ENCODE results near the gene SPON1.

SPON1 gene

DNA sequence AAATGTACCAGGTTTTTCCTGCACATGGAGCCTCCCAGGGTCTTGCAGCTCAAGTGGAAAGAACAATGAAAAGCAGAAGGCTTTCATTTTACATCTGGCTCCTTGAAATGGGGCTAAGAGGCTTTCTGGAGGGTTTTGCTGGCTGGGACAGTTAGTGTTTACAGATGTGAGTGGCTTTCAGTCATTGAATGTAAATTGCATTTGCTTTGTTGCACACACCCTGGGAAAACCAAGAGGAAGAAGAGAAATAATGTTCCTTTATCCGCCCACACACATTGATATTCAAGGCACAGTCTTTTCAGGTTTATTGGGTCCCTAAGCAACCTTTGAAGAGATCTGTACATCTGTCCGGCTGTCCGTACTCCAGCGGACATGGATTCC, 144.5 kb downstream of the SPON1 start:
- H3K4me1 ChIP-seq (ENCODE audit: insufficient read depth, insufficient read length): no peaks in the 10 kb centered on the region
- H3K27me3 ChIP-seq (ENCODE audit: insufficient read depth, insufficient read length): no peaks in the 10 kb centered on the region
- TF ChIP-seq SUZ12 (IDR thresholded peaks at IDR 0.05; ENCODE audit: extremely low read depth, insufficient read depth, insufficient read length) (no peak), ZNF274 (IDR thresholded peaks at IDR 0.05; ENCODE audit: low read depth, low read length) (no peak), YY1 (IDR thresholded peaks at IDR 0.05; ENCODE audit: insufficient read depth, insufficient read length) (no peak)
- H3K9me3 ChIP-seq (ENCODE audit: insufficient read depth, low read length): no peaks in the 10 kb centered on the region
- no peak overlapping the region for H3K9ac ChIP-seq (ENCODE audit: insufficient read length, low read depth)
- H3K36me3 ChIP-seq (ENCODE audit: insufficient read depth, insufficient read length, low read length): no peaks in the 10 kb centered on the region
- H3K4me3 ChIP-seq (ENCODE audit: insufficient read length, low read depth): no peak overlapping the region
- DNase-seq (ENCODE audit: low read depth, low spot score): no peak

DNA sequence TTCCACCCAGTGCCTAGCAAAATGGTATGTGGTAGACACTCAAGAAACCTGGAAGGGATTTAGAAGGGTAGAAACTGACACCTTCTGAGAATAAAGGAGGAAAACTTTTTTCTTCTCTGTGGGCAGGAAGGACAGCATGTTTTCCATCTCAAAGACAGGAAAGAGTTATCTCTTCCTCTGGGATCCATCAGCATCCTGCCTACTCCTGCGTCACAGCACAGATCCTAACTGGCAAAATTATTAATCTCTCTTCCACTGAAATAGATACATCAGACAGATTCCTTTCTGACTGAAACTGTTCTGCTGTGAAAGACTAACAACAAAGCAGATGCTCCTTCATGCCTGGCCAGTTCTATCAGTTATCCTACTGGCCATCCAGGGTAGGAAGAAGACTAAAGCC, 147.2 kb downstream of the SPON1 start:
- Histone ChIP-seq H3K4me3 (ENCODE audit: insufficient read length, low read depth) (no peak overlapping the region), H3K9me3 (ENCODE audit: insufficient read depth, low read length) (no peaks in the 10 kb centered on the region)
- no peak for DNase-seq (ENCODE audit: low read depth, low spot score)

DNA sequence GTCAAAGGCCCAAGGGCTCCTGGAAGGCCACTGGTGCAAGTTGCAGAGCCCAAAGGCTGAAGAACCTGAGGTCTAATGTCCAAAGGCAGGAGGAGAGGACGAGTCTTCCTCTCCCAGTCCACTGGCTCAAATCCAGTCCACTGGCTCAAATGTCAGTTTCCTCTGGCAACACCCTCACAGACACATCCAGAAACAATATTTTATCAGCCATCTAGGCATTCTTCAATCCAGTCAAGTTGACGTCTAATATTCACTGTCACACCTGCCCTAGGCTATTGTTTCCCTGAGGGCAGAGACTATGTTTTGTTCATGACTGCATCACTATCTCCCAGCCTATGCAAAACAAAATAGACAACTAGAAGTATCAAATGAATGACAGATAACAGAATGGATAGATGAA, 148.1 kb downstream of the SPON1 start:
- H3K4me3 ChIP-seq (ENCODE audit: insufficient read length, low read depth): no peak overlapping the region
- H3K9me3 ChIP-seq (ENCODE audit: insufficient read depth, low read length): no peaks in the 10 kb centered on the region
- no peak overlapping the region for H3K9ac ChIP-seq (ENCODE audit: insufficient read length, low read depth)
- H3K4me1 ChIP-seq (ENCODE audit: insufficient read depth, insufficient read length): no peaks in the 10 kb centered on the region
- H3K27me3 ChIP-seq (ENCODE audit: insufficient read depth, insufficient read length): no peaks in the 10 kb centered on the region
- no peaks in the 10 kb centered on the region for H3K36me3 ChIP-seq (ENCODE audit: insufficient read depth, insufficient read length, low read length)
- DNase-seq (ENCODE audit: low read depth, low spot score): no peak
- no peak for TF ChIP-seq ZNF274 (IDR thresholded peaks at IDR 0.05; ENCODE audit: low read depth, low read length)
- TF ChIP-seq YY1 (IDR thresholded peaks at IDR 0.05; ENCODE audit: insufficient read depth, insufficient read length): no peak
- TF ChIP-seq SUZ12 (IDR thresholded peaks at IDR 0.05; ENCODE audit: extremely low read depth, insufficient read depth, insufficient read length): no peak

More for the DNA sequence above, 147.2 kb downstream of the SPON1 start:
- TF ChIP-seq YY1 (IDR thresholded peaks at IDR 0.05; ENCODE audit: insufficient read depth, insufficient read length) (no peak), ZNF274 (IDR thresholded peaks at IDR 0.05; ENCODE audit: low read depth, low read length) (no peak), SUZ12 (IDR thresholded peaks at IDR 0.05; ENCODE audit: extremely low read depth, insufficient read depth, insufficient read length) (no peak)
- Histone ChIP-seq H3K9ac (ENCODE audit: insufficient read length, low read depth) (no peak overlapping the region), H3K4me1 (ENCODE audit: insufficient read depth, insufficient read length) (no peaks in the 10 kb centered on the region), H3K36me3 (ENCODE audit: insufficient read depth, insufficient read length, low read length) (no peaks in the 10 kb centered on the region), H3K27me3 (ENCODE audit: insufficient read depth, insufficient read length) (no peaks in the 10 kb centered on the region)

DNA sequence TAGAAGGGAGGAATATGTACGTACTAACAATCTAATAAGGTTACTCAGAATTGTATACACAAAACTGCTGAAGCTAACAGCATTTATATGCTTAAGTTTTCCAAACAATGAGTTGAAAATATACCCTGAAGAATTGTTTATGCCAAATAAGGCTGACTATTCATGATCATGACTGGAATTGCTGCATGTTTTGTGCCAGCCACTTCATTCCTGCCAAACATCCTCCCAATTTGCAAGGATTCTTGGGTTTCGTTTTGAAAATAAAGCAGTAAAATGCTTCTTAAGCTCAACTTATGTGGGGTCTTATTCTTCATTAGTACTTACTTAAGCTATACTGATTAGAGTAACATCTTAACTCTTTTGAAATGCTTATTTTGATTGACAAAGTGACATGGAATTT, 149.0 kb downstream of the SPON1 start:
- H3K9me3 ChIP-seq (ENCODE audit: insufficient read depth, low read length): no peaks in the 10 kb centered on the region; the same call in 1 of the 2 replicates
- TF ChIP-seq ZNF274 (IDR thresholded peaks at IDR 0.05; ENCODE audit: low read depth, low read length) (no peak), YY1 (IDR thresholded peaks at IDR 0.05; ENCODE audit: insufficient read depth, insufficient read length) (no peak), SUZ12 (IDR thresholded peaks at IDR 0.05; ENCODE audit: extremely low read depth, insufficient read depth, insufficient read length) (no peak)
- H3K9ac ChIP-seq (ENCODE audit: insufficient read length, low read depth): no peak overlapping the region
- H3K4me3 ChIP-seq (ENCODE audit: insufficient read length, low read depth): no peak overlapping the region
- no peaks in the 10 kb centered on the region for H3K36me3 ChIP-seq (ENCODE audit: insufficient read depth, insufficient read length, low read length)
- no peaks in the 10 kb centered on the region for H3K4me1 ChIP-seq (ENCODE audit: insufficient read depth, insufficient read length)
- DNase-seq (ENCODE audit: low read depth, low spot score): no peak
- H3K27me3 ChIP-seq (ENCODE audit: insufficient read depth, insufficient read length): no peaks in the 10 kb centered on the region

DNA sequence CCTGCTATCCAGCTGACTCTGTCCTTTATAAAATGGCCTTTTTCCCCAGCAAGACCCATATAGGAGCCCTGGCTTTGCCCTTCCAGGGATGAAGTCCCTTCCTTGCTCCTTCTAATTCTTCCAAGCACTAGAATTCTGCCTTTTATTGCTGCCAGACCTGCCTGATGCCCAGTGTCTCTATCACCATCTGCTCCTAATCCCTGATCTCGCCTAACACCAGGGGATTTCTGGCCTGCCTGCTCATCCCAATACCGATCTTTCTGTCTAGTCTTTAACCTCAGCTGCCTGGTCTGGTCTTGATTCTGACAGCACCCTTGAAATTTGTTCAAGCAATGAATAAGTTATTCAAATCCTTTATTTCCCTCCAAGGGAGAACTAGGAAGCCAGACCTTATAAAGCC, 150.2 kb downstream of the SPON1 start:
- no peaks in the 10 kb centered on the region for H3K27me3 ChIP-seq (ENCODE audit: insufficient read depth, insufficient read length)
- H3K9me3 ChIP-seq (ENCODE audit: insufficient read depth, low read length): no peaks in the 10 kb centered on the region; the same call in 1 of the 2 replicates
- no peak overlapping the region for H3K9ac ChIP-seq (ENCODE audit: insufficient read length, low read depth)
- DNase-seq (ENCODE audit: low read depth, low spot score): no peak
- no peaks in the 10 kb centered on the region for H3K4me1 ChIP-seq (ENCODE audit: insufficient read depth, insufficient read length)
- H3K4me3 ChIP-seq (ENCODE audit: insufficient read length, low read depth): no peak overlapping the region
- no peaks in the 10 kb centered on the region for H3K36me3 ChIP-seq (ENCODE audit: insufficient read depth, insufficient read length, low read length)
- no peak for TF ChIP-seq ZNF274 (IDR thresholded peaks at IDR 0.05; ENCODE audit: low read depth, low read length)
- TF ChIP-seq YY1 (IDR thresholded peaks at IDR 0.05; ENCODE audit: insufficient read depth, insufficient read length): no peak
- no peak for TF ChIP-seq SUZ12 (IDR thresholded peaks at IDR 0.05; ENCODE audit: extremely low read depth, insufficient read depth, insufficient read length)

DNA sequence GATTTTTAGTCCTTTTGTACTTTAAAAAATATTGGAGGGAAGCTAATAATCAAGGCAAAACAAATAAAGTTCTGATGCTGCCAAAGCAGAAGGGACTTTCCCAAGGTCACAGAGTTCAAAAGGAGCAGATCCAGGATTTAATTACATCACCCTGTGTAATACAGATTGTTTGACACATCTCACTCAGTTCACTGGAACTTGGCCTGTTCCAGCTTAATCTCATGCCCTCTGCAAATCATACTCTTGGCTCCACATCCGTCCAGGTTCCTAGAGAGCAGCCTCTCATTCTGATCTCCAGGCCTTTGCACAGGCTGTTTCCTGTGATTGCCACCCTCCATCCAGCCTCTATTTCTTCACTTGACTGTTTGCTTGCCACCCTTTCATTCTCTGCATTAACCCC, 151.7 kb downstream of the SPON1 start:
- H3K9ac ChIP-seq (ENCODE audit: insufficient read length, low read depth): no peak overlapping the region
- H3K27me3 ChIP-seq (ENCODE audit: insufficient read depth, insufficient read length): no peaks in the 10 kb centered on the region
- TF ChIP-seq YY1 (IDR thresholded peaks at IDR 0.05; ENCODE audit: insufficient read depth, insufficient read length) (no peak), SUZ12 (IDR thresholded peaks at IDR 0.05; ENCODE audit: extremely low read depth, insufficient read depth, insufficient read length) (no peak), ZNF274 (IDR thresholded peaks at IDR 0.05; ENCODE audit: low read depth, low read length) (no peak)
- no peak overlapping the region for H3K4me3 ChIP-seq (ENCODE audit: insufficient read length, low read depth)
- no peaks in the 10 kb centered on the region for H3K36me3 ChIP-seq (ENCODE audit: insufficient read depth, insufficient read length, low read length)
- no peak for DNase-seq (ENCODE audit: low read depth, low spot score)
- H3K9me3 ChIP-seq (ENCODE audit: insufficient read depth, low read length): no peaks in the 10 kb centered on the region; the same call in 1 of the 2 replicates
- no peaks in the 10 kb centered on the region for H3K4me1 ChIP-seq (ENCODE audit: insufficient read depth, insufficient read length)

DNA sequence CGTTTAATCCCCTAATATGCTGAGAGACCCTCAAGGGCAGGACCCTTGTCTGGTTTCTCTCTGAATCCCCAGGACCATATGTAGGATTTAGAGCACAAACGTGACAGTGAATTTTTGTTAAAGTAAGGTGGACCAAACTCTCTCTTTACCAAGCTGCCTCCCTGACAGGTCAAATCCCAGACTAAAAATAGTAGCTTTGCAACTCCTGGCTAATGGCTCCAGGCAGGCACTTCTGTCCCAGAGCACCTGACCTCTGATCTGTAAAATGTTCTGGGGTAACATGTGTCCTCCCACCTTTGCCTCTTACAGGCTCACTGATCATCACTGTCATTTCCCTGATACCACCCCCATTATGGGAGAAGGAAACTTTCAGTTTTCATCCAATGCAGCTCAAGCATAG, 152.3 kb downstream of the SPON1 start:
- Histone ChIP-seq H3K9me3 (ENCODE audit: insufficient read depth, low read length) (no peaks in the 10 kb centered on the region; the same call in 1 of the 2 replicates), H3K9ac (ENCODE audit: insufficient read length, low read depth) (no peak overlapping the region), H3K36me3 (ENCODE audit: insufficient read depth, insufficient read length, low read length) (no peaks in the 10 kb centered on the region), H3K4me3 (ENCODE audit: insufficient read length, low read depth) (no peak overlapping the region), H3K4me1 (ENCODE audit: insufficient read depth, insufficient read length) (no peaks in the 10 kb centered on the region), H3K27me3 (ENCODE audit: insufficient read depth, insufficient read length) (no peaks in the 10 kb centered on the region)
- TF ChIP-seq YY1 (IDR thresholded peaks at IDR 0.05; ENCODE audit: insufficient read depth, insufficient read length) (no peak), SUZ12 (IDR thresholded peaks at IDR 0.05; ENCODE audit: extremely low read depth, insufficient read depth, insufficient read length) (no peak), ZNF274 (IDR thresholded peaks at IDR 0.05; ENCODE audit: low read depth, low read length) (no peak)
- no peak for DNase-seq (ENCODE audit: low read depth, low spot score)

Measured in NT2/D1 (cell line).